Kasumi-1 (cell line): ENCODE measurements around the gene FAXC.
A peak's percentile ranks its signal among the peaks of the same experiment; 100 is the strongest.
"Not testable (repeated sequence)": the region's sequence is repeated elsewhere in the genome, so short reads cannot be mapped to it uniquely, and the experiment has no call there.

Source experiments
- DNase-seq, 2 experiments: peaks; one replicate each; lab custom pipeline; 2025; lab: John Stamatoyannopoulos, UW

FAXC gene

DNA sequence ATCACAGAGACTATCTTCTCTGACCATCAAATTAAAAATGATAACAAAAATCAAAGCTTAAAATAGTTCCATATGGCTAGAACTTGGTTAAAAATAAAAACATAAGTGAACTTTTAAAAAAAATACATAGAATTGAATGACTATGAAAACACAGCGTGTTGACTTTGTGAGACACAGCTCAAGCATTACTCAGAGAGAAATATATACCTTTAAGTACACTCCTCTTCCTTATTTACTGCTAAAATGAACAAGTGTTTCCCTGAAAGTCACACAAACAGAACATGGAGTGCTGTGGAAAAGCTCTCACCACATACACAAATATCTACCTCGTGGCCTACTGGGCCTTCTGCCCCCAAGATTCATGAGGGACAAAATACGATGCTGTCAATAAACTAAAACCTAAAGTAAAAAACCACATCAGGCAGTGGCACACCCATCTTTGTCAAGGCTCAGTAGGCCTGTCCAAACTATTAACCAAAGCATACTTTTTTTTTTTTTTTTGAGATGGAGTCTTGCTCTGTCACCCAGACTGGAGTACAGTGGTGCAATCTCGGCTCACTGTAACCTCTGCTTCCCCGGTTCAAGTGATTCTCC is 7.5 kb downstream of the FAXC start:
- DNase-seq: no peak

- DNase-seq: no peak
These were observed 11.3 kb downstream of the FAXC start for GRCh38 chr6:99338188-99338587.

GRCh38 chr6:99335298-99335697 is 14.2 kb downstream of the FAXC start:
- not testable (repeated sequence) for DNase-seq

DNA sequence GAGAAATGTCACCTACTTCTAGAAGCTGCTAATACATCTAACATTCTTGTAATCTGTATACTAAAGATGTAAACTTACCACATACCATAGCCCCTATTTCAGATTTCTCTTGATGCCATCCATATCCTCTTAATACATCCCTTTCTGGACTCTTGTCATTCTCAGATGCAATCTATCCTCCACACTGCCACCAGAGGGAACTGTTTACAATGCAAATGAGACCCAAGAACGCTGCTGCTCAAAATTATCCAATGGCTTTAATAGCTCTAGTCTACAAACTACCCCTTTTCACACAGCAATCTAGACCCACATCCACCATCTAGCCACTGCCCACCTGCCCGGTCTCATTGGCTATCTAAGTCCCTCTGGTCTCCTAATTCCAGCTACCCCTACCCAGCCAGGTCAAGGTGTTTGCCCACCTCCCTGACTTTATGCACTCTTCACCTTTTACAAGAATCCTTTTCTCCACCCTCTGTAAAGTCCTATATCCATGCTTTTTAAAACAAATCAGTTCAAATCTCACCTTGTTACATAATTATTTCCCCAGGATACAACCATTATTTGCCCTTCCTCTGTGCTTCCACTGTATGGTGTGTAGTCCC is 14.8 kb downstream of the FAXC start:
- peak; percentile 79 to 86 for DNase-seq

- no peak for DNase-seq
These were observed 16.4 kb downstream of the FAXC start for GRCh38 chr6:99333068-99333467.

GRCh38 chr6:99331531-99331930 is 17.9 kb downstream of the FAXC start:
- no peak for DNase-seq

DNA sequence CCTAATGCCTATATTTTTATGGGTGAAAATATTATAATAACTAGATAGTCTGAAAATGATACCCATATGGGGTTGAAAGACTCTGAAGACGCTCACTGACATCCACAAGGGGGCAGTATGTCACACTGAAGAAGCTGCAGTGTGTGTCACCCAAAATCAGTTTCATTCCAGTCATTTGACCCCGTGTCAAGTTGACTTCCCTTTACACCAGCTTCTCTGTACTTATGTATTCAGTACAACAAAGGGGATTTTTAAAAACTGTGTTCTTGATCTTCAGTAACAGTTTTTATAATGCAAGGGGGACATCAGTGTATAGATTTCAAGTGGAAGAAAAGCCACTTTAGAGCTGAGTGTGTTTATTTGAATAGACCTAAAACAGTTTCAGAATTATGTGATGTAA is 19.3 kb downstream of the FAXC start:
- peak; percentile 46 to 81 for DNase-seq

DNA sequence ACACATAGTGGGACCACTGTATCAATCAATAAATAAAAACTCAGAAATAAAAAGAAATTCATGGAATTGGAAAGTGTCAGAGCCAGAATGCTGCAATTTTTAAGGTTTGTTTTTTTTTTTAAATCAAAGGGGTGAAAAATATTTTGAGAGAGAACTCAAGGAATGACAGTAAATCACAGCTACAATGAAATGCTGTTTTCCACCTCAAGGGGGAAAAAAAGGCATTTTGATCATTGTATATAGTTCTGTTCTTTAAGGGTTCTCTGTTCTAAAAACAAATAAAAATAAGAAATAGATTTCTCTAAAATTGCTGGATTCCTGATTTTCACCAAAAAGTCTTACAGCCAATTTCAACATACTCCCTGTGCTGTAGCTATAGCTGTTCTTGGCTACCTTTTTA is 24.5 kb downstream of the FAXC start:
- no peak for DNase-seq

DNA sequence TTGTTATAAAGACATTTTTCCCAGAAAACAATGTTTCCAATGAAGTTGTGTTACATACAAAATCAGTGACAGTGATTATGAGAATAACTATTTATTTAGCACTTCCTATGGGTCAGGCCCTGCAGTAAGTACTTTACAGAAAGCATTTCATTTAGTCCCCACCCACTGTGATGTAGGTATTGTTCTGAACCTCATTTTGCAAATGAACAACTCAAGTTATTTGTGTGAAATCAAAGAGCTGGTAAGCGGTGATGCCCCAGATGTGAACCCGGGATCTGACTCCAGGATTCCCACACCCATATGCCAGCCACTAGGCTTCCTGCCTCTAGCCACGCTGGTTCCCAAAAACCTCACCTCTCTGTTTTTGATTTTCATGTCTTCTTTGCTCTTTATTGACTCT is 30.9 kb downstream of the FAXC start:
- no peak for DNase-seq

DNA sequence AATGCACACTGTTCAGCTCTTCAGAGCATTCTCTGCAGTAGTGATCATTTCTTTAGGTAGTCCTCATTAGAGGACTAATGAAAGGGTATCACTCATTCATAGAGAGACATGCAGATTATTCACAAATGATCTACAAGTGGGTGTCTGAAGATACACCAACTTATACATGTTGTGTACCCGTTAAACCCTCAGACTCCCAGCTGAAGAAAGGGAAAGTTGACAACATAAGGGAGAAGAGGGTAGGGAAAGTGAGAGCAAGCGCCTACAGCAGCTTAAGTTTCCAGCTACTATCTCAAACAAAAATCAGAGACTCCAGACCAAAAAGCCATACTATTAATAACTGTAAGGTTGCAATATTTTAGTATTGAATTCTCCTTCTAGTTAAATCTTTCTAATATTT is 37.1 kb downstream of the FAXC start:
- DNase-seq: no peak

DNA sequence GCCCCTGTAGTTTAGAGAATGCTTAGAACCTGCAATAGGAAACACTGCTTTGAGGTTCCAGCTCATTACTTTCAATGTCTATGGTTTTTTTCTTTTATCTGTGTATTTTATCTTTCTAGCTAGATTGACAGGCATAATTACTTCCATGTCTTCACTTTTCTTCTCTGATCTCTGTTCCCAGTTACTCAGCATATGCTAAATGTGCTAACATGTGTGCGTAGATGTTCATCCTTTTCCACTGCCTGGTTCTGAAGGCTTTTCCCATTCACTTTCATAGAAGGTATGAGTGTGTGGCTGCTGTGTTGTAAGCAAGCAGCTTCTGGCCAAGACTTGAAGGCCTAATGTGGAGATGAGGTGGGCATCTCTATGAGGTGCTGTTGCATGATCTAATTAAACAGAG is 38.9 kb downstream of the FAXC start:
- DNase-seq: no peak

DNA sequence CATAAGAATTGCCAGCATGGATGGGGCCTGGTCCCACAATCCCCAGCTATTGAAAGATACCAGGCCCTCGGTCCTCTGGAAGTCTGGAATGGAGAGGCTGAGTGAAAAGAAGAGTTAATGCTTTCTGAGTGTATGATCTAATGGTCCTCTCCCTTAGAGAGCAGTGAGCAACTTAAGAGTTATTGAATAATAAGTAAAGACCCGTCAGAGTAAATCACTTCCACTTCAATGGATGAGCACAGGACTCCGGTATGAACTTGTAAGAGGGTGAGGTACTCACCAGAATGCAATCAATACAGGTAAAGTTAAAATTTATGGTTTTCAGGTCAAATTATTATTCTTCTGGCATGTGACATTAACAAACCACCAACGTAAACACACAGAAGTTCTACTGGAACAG is 39.9 kb downstream of the FAXC start:
- no peak for DNase-seq

DNA sequence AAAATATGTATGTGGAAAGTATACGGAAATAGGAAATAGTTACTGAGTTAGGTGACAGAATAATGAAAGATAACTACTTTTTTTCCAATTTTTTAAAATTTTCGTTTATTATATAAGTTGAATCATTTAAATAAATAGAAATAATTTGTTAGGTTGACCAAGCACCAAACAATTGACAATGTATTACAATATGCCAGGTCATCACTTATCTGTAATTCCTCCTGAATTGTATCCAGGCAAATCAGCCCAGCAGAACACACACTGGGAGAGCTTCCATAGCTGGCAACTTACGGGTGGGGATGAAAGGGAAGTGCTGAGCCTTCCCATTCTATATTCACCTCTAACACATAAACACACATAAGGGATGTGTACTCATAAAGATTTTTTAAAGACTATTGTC is 40.7 kb downstream of the FAXC start:
- no peak for DNase-seq

DNA sequence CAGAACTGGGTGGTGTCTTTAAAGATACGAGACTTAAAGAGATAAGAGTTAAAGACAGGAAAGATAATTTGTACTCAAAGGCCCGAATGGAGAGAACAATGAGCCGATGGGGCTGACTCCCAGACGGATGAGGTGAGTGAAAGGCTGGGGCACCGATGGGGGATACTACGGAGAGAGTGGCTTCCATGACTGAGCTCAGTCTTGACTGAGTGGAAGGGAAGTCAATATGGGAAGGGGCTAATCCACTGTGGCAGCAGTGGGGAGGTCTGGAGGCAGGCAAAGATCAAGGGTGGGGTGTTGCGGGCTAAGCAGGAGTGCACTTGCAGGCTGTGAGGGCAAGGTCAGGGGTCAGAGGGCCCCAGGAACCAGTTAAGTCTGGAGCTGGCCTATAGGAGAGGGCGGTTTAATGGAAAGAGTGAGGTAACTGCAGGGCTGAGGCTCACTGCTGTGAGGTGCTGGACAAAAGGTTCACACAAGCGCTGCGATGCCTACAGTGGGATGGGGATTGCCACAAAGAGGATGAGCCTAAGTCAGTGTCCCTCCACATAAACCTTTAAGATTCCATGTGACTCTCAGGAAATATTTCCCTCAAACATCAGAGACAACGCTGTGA is 42.1 kb downstream of the FAXC start:
- no peak for DNase-seq

DNA sequence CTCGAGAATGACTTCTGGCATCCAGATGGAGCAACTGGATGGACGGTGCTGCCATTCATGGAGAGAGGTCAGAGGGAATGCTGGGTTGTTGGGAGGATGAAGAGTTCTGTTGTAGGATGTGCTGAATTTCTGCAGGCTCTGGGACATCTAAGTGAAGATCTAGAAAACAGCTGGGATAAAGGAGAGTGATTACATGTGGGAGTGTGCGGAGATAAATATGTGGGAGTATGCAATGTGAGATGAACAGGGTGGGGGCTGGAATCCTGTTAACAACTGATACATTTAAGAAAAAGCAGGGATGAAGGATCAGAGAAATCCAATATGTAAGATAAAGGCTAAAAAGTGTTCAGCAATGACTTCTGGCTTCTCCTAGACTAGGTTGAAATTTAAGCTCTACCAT is 43.1 kb downstream of the FAXC start:
- DNase-seq: no peak

GRCh38 chr6:99305021-99305554 is 44.4 kb downstream of the FAXC start:
- no peak for DNase-seq

DNA sequence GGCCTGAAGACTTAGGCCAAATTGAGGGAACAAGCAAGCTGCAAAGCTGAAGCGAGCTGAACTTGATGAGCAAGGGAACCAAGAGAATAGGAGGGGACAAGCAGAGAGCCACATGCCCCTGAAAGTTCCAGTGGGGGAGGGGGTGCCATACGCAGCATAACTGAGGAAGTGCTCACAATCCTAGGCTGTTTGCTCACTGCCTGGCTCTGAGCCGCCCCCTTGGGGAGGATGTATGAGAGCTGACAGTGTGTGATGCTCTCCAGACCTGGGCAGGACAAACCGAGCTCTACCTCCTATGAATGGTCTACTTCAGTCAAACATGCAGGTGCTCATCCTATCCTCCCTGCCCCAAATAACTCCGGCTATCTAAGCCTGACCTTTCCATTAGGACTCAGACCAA is 52.1 kb downstream of the FAXC start:
- no peak for DNase-seq

DNA sequence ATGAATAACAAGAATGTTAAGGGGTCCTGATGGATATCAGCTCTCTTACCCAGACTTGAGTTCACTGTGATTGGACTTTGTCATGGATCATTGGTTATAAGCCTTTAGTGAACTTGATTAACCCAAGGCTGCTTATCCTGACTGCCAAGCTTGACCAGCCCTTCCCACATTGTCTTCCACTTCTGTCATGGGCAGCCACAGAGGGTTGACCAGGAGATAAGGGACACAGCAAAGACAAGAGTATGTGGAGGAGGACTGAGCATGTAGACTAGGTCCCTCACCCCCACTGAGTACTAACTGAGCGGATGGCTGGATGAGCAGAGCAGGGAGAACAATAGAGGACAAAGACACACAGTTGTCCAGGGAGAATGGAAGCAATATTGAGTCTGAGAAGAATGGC is 52.5 kb downstream of the FAXC start:
- DNase-seq: no peak

DNA sequence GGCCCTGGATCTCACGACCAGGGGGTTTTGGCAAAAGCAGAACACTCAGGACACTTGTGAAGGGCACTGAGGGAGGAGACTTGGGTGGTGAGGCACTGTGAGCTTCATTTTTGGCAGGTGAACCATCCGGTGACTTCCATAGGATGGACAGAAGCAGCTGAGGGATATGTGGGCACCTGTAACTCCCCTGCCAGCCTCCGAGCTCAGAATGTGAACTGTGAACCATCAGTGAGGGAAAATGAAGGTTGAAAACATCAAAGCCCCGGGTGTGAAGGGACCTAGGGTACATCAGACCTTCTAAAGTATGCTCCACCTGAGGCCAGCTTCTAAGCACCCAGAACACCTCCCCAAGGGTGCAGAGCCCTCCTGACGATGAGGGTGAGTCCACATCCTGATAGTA is 53.2 kb downstream of the FAXC start:
- no peak for DNase-seq

DNA sequence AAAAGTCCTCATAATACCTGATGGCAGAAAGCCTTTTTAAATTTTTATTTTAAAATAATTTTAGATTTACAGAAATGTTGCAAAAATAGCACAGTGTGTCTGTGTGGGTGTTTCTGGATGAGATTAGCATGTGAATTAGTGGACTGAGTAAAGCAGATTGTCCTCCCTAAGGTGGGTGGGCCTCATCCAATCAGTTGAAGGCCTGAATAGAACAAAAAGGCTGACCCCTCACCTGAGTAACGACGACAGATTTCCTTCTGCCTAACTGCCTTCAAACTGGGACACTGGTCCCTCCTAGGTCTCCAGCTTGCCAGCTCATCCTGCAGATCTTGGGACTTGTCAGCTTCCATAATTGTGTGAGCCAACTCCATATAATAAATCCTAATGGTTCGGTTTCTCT is 54.2 kb downstream of the FAXC start:
- DNase-seq: no peak

DNA sequence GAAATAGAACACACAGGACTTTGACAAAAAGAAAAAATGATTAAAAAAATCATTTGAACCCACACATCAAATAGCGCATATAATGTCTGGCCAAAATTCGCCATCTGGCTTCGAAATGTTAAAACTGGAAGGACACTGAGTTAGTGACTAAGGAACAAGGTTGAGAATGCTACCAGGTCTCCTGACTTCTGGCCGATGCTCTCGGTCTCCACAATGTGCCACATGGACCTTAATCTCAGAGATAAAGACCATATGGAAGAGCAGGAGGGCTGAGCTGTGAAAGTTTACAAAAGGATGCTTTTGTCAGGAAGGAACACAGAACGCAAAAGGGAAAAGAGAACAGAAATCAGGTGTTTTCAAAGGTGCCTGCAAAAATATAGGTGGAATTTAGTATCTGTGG is 54.7 kb downstream of the FAXC start:
- DNase-seq: no peak

GRCh38 chr6:99289701-99290100 is 59.8 kb downstream of the FAXC start:
- DNase-seq: no peak

GRCh38 chr6:99288668-99289067 is 60.8 kb downstream of the FAXC start:
- DNase-seq: no peak

DNA sequence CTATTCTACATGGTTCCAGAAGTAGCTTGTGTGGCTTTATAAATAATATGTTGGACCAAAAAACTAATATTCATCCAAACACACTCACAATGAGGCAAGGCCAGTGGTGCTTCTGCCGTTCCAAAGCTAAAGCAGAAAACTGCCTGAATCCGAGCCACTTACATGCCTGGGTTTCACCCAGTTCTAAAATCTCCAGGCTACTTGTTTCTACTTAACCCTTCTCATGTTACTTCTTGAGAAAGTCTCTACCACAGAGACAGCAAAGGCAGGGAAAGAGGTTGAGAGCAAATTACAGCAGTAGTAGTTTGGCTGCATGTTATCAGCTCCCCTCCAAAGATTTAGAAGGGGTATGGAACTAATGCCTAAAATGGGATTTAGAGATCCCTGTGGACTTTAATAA is 62.0 kb downstream of the FAXC start:
- DNase-seq: no peak
